ENCODE data around the gene PSME3IP1.

PSME3IP1 gene

GRCh38 chr16:57118461-57119084 is 67.3 kb downstream of the PSME3IP1 start:
- no peak for TF ChIP-seq CTCF (conservative IDR thresholded peaks at IDR 0.05; ENCODE audit: low read depth, low read length)
- DNase-seq (ENCODE audit: low read depth): peak; percentile 22
- H3K4me3 ChIP-seq (ENCODE audit: low read depth, low read length): no peak overlapping the region

GRCh38 chr16:57115514-57116182 is 70.2 kb downstream of the PSME3IP1 start:
- no peak overlapping the region for H3K4me3 ChIP-seq (ENCODE audit: low read depth, low read length)
- peak; percentile 89 for DNase-seq (ENCODE audit: low read depth)
- TF ChIP-seq CTCF (conservative IDR thresholded peaks at IDR 0.05; ENCODE audit: low read depth, low read length): no peak

- no peak overlapping the region for H3K4me3 ChIP-seq (ENCODE audit: low read depth, low read length)
- no peak for DNase-seq (ENCODE audit: low read depth)
Measured at GRCh38 chr16:57115168-57115513, 70.7 kb downstream of the PSME3IP1 start.

GRCh38 chr16:57113664-57114063 is 72.2 kb downstream of the PSME3IP1 start:
- H3K4me3 ChIP-seq (ENCODE audit: low read depth, low read length): no peak overlapping the region
- no peak for DNase-seq (ENCODE audit: low read depth)
- no peak for TF ChIP-seq CTCF (conservative IDR thresholded peaks at IDR 0.05; ENCODE audit: low read depth, low read length)

More at GRCh38 chr16:57115168-57115513, 70.7 kb downstream of the PSME3IP1 start:
- no peak for TF ChIP-seq CTCF (conservative IDR thresholded peaks at IDR 0.05; ENCODE audit: low read depth, low read length)

GRCh38 chr16:57113042-57113453 is 72.8 kb downstream of the PSME3IP1 start:
- no peak for TF ChIP-seq CTCF (conservative IDR thresholded peaks at IDR 0.05; ENCODE audit: low read depth, low read length)
- H3K4me3 ChIP-seq (ENCODE audit: low read depth, low read length): no peak overlapping the region
- DNase-seq (ENCODE audit: low read depth): peak; percentile 13

GRCh38 chr16:57112403-57113041 is 73.3 kb downstream of the PSME3IP1 start:
- no peak for TF ChIP-seq CTCF (conservative IDR thresholded peaks at IDR 0.05; ENCODE audit: low read depth, low read length)
- DNase-seq (ENCODE audit: low read depth): no peak
- H3K4me3 ChIP-seq (ENCODE audit: low read depth, low read length): no peak overlapping the region

All from choroid plexus epithelial cell (primary cell).